ENCODE measurements around the gene PRKCB. TPM values are rescaled to one million over a fixed set of nuclear protein-coding genes. Genes with fewer than 3 reads are reported as not detected.

The PRKCB gene
- total RNA-seq, 4 donors from 2014 or later: 7.0 to 88.3 (median 15.9) TPM

DNA sequence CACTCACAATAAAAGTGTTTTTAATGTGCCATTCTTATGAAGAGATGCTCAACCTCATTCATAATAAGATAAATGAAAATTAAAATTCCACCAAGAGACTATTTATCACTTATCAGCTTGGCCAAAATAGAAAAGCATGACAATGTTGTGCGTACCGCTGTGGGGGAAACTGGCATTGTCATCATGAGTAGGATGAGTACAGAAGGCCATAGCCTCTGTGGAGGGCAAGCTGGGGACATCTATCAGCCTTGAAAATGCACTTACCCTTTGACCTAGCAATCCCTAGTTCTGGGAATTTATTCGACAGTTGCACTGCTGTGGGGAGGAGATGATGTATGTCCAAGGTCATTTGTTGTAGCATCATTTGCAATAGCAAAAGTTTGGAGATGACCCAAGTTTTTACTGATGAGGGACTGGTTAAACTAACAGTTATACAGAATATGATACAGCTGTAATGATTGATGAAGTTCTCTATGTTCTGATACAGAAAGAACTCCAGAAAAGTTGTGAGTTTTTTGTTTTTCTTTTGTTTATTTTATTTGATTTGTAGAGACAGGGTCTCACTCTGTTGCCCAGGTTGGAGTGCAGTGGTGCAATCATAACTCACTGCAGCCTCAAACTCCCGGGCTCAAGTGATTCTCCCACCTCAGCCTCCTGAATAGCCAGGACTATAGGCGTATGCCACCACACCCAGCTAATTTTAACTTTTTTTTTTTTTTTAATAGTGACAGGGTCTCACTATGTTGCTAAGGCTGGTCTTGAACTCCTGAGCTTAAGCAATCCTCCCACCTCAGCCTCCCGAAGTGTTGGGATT lies 13.7 kb upstream of the PRKCB start:
- Histone ChIP-seq H3K36me3 (no peaks in the 10 kb centered on the region), H3K4me3 (no peak overlapping the region), H3K27ac (no peak overlapping the region), H3K4me1 (peaks cover 0 to 5% (median 0%) of the 10 kb centered on the region in 4 donors), H3K9me3 (no peaks in the 10 kb centered on the region), H3K27me3 (no peaks in the 10 kb centered on the region)
- DNase-seq: no peak
- TF ChIP-seq POLR2A (IDR thresholded peaks at IDR 0.05): no peak
- TF ChIP-seq, protein P1, sequence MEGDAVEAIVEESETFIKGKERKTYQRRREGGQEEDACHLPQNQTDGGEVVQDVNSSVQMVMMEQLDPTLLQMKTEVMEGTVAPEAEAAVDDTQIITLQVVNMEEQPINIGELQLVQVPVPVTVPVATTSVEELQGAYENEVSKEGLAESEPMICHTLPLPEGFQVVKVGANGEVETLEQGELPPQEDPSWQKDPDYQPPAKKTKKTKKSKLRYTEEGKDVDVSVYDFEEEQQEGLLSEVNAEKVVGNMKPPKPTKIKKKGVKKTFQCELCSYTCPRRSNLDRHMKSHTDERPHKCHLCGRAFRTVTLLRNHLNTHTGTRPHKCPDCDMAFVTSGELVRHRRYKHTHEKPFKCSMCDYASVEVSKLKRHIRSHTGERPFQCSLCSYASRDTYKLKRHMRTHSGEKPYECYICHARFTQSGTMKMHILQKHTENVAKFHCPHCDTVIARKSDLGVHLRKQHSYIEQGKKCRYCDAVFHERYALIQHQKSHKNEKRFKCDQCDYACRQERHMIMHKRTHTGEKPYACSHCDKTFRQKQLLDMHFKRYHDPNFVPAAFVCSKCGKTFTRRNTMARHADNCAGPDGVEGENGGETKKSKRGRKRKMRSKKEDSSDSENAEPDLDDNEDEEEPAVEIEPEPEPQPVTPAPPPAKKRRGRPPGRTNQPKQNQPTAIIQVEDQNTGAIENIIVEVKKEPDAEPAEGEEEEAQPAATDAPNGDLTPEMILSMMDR (IDR thresholded peaks at IDR 0.05): no peak

DNA sequence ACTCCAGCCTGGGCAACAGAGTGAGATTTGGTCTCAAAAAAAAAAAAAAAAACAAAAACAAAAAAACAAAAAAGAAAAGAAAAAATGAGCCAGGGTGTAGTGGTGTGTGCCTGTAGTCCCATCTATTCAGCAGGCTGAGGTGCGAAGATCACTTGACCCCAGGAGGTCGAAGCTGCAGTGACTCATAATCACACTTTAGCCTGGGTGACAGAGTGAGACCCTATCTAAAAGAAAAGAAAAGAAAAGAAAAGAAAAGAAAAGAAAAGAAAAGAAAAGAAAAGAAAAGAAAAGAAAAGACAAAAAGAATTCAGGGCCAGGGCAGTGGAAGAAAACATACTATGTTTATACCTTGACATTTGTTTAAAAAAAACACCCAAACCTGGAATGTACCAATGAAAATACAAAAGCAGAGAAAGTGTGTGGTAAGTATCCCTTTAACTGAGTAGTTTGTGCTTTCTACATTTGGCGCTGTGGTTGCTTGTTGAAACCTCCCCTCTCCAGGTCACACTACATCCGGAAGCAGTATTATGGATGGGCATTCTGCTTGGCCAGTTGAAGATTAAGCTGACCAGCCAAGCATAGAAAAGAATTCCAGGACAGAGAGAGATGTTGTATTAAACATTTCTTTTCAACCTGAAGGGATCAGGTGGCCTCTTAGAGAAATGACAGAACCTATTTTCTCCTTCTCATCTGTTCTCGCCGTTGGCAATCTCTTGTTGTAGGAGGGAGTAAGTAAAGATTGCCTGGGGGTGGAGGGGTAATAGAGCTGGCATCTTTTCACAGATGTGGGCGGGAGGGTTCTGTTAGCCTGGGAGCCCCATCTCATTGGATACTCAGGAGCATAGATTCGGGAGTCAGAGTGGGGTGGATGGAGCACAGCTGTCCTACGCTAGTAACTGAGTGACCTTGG lies 12.1 kb upstream of the PRKCB start:
- DNase-seq: no peak
- no peak overlapping the region for H3K27ac ChIP-seq
- peaks cover 0 to 5% (median 0%) of the 10 kb centered on the region in 4 donors for H3K4me1 ChIP-seq
- H3K4me3 ChIP-seq: no peak overlapping the region
- no peaks in the 10 kb centered on the region for H3K27me3 ChIP-seq
- TF ChIP-seq, protein P1 (IDR thresholded peaks at IDR 0.05): no peak
- no peak for TF ChIP-seq POLR2A (IDR thresholded peaks at IDR 0.05)
- H3K9me3 ChIP-seq: no peaks in the 10 kb centered on the region
- no peaks in the 10 kb centered on the region for H3K36me3 ChIP-seq

DNA sequence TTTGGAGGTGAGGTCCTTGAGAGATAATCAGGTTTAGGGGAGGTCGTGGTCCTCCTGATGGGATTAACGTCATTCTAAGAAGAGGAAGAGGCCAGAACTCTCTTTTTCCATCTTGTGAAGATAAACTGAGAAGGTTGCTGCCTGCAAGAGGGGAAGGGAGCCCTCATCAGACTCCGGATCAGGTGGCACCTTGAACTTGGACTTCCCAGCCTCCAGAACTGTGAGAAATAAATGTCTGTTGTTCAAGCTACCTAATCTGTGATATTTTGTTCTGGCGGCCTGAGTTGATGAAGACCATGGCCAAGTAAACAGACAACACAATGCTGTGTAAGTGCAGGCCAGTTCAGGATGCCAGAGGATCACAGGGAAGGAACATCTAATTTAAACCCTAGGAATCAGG lies 10.9 kb upstream of the PRKCB start:
- H3K36me3 ChIP-seq: no peaks in the 10 kb centered on the region
- TF ChIP-seq, protein P1 (IDR thresholded peaks at IDR 0.05): no peak
- no peak for TF ChIP-seq POLR2A (IDR thresholded peaks at IDR 0.05)
- peaks cover 0 to 5% (median 0%) of the 10 kb centered on the region in 4 donors for H3K4me1 ChIP-seq
- H3K27me3 ChIP-seq: no peaks in the 10 kb centered on the region
- no peaks in the 10 kb centered on the region for H3K9me3 ChIP-seq
- H3K27ac ChIP-seq: no peak overlapping the region
- no peak for DNase-seq
- no peak overlapping the region for H3K4me3 ChIP-seq

DNA sequence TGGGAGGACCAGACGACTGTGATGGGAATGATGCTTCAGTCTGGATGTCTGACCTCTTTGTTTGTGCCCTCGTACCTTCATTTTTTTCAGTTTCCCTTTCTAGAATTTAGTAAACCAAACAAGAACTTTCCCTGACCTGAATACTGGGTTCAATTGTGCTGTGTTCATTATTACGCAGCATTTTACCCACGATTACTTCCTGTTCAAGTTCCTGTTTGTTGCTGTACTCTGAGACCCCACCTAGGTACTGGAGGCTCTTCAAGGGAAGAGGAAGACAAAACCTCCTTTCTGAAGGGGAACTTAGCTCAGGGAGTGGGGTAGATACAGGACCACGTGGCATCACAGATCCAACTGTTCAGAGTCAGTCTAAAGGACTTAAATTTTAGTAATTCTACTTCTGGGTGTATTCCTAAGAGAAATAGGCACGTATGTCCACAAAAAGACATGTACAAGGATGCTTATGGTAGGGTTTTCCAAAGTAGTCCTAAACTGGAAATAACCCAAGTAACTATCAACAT lies 9.2 kb upstream of the PRKCB start:
- no peaks in the 10 kb centered on the region for H3K9me3 ChIP-seq
- peak in 1 of 3 donors; percentile 34 for DNase-seq
- H3K36me3 ChIP-seq: no peaks in the 10 kb centered on the region
- peaks cover 0 to 5% (median 0%) of the 10 kb centered on the region in 4 donors for H3K4me1 ChIP-seq
- no peak overlapping the region for H3K4me3 ChIP-seq
- TF ChIP-seq, protein P1 (IDR thresholded peaks at IDR 0.05): no peak
- TF ChIP-seq POLR2A (IDR thresholded peaks at IDR 0.05): no peak
- H3K27me3 ChIP-seq: no peaks in the 10 kb centered on the region
- peak overlapping the region in 3 of 4 donors; percentile 9 to 74 (median 50) for H3K27ac ChIP-seq

DNA sequence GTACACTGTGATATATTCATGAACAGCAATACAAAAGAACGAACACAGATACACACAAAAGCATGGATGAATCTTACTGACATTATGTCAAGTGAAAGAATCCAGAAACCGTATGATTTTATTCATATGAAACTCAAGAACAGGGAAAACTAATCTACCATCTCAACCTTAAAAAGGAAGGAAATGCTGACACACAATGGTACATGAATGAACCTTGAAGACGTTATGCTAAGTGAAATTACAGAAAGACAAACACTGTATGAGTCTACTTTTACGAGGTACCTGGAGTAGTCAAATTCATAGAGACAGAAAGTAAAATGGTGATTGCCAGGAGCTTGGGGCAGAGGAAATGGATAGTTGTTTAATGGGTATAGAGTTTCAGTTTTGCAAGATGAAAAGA lies 8.7 kb upstream of the PRKCB start:
- no peak for DNase-seq
- Histone ChIP-seq H3K27me3 (no peaks in the 10 kb centered on the region), H3K36me3 (no peaks in the 10 kb centered on the region), H3K9me3 (no peaks in the 10 kb centered on the region), H3K4me3 (no peak overlapping the region), H3K27ac (peak overlapping the region in 3 of 4 donors; percentile 9 to 74 (median 16)), H3K4me1 (peaks cover 0 to 5% (median 0%) of the 10 kb centered on the region in 4 donors)
- TF ChIP-seq, protein P1 (IDR thresholded peaks at IDR 0.05): peak in 1 of 6 experiments; percentile 4
- no peak for TF ChIP-seq POLR2A (IDR thresholded peaks at IDR 0.05)
